IMR-90 (cell line): Measurements from ENCODE around the gene ZG16B.

Source experiments
- BHLHE40 ChIP-seq: fragments of 150-350 bp; IDR thresholded peaks from 2 replicates; pipeline ENCODE4 v1.6.1; 2016; ENCODE audit warnings: mild to moderate bottlenecking, low read depth, low read length
- CHD1 ChIP-seq: IDR thresholded peaks from 2 replicates; pipeline ENCODE4 v1.6.1; 2012; ENCODE audit warnings: low read depth, low read length, improper control_type of control experiment
- CTCF ChIP-seq: conservative IDR thresholded peaks from 2 replicates; pipeline ENCODE4 v1.5.1; 2012; ENCODE audit warnings: mild to moderate bottlenecking, low read depth, low read length, improper control_type of control experiment
- MAFK ChIP-seq: IDR thresholded peaks from 2 replicates; pipeline ENCODE4 v1.6.1; 2012; ENCODE audit warnings: low read depth, low read length, improper control_type of control experiment
- MAZ ChIP-seq: IDR thresholded peaks from 2 replicates; pipeline ENCODE4 v1.6.1; 2012; ENCODE audit warnings: low read depth, mild to moderate bottlenecking, low read length, improper control_type of control experiment, moderate library complexity, borderline replicate concordance
- MXI1 ChIP-seq: IDR thresholded peaks from 2 replicates; pipeline ENCODE4 v1.6.1; 2012; ENCODE audit warnings: low read depth, mild to moderate bottlenecking, low read length, moderate library complexity, borderline replicate concordance
- NFE2L2 ChIP-seq: fragments of 150-350 bp; IDR thresholded peaks from 2 replicates; pipeline ENCODE4 v1.6.1; 2016; ENCODE audit warnings: low read depth, mild to moderate bottlenecking, low read length
- POLR2A ChIP-seq: IDR thresholded peaks from 2 replicates; pipeline ENCODE4 v1.6.1; 2012; ENCODE audit warnings: mild to moderate bottlenecking, low read depth, low read length
- RAD21 ChIP-seq: IDR thresholded peaks from 2 replicates; pipeline ENCODE4 v1.6.1; 2012; ENCODE audit warnings: low read length, improper control_type of control experiment
- RFX5 ChIP-seq: IDR thresholded peaks from 2 replicates; pipeline ENCODE4 v1.8.0; 2012; ENCODE audit warnings: low read depth, mild to moderate bottlenecking, low read length, moderate library complexity
- SMC3 ChIP-seq: fragments of 150-350 bp; IDR thresholded peaks from 2 replicates; pipeline ENCODE4 v1.6.1; 2016; ENCODE audit warnings: low read depth, mild to moderate bottlenecking, antibody characterized with exemption, low read length, moderate library complexity
- USF2 ChIP-seq: fragments of 150-350 bp; IDR thresholded peaks from 2 replicates; pipeline ENCODE4 v1.6.1; 2017; ENCODE audit warnings: mild to moderate bottlenecking, antibody characterized with exemption, low read length, low read depth

GRCh38 chr16:2842340-2843000, 12.4 kb downstream of the ZG16B start:
- TF ChIP-seq CTCF, result peak; percentile 36
- TF ChIP-seq SMC3, result peak; percentile 27; the same call in 1 of the 2 replicates
- no peak for TF ChIP-seq NFE2L2
- no peak for TF ChIP-seq POLR2A
- no peak for TF ChIP-seq CHD1
- TF ChIP-seq MXI1, result no peak
- TF ChIP-seq RAD21, result peak; percentile 19; the same call in 1 of the 2 replicates
- TF ChIP-seq USF2, result no peak
- no peak for TF ChIP-seq BHLHE40
- no peak for TF ChIP-seq MAFK
- TF ChIP-seq MAZ, result no peak
- TF ChIP-seq RFX5, result no peak
